Activated T-cell treated with anti-CD3 and anti-CD28 coated beads for 24 hours (primary cell): ENCODE data around the gene ZNF844.
"Not testable (repeated sequence)": the region's sequence is repeated elsewhere in the genome, so short reads cannot be mapped to it uniquely, and the experiment has no call there.

ENCODE experiments used
- DNase-seq: peaks from one replicate; pipeline ENCODE4 v3.0.0-alpha.2; 2020; ENCODE audit warnings: low read depth

ZNF844 gene

GRCh38 chr19:12064590-12065538 lies at the start of gene ZNF844:
ZNF844 (plus strand) TSS chr19:12064731; CDS start chr19:12064874, 143 bp downstream.
- DNase-seq: peak; percentile 73

- DNase-seq: no peak
These were observed 49.3 kb upstream of the ZNF844 start for GRCh38 chr19:12015015-12015752.

GRCh38 chr19:12015753-12016116 lies 48.8 kb upstream of the ZNF844 start:
- no peak for DNase-seq

- DNase-seq: no peak
These were observed 30.3 kb upstream of the ZNF844 start for GRCh38 chr19:12034198-12034597.

GRCh38 chr19:12034620-12035019 lies 29.9 kb upstream of the ZNF844 start:
- DNase-seq: no peak

- DNase-seq: peak; percentile 66
These were observed 29.0 kb upstream of the ZNF844 start, which contains the start of gene ZNF433 for GRCh38 chr19:12035220-12036172. ZNF433 (minus strand) TSS chr19:12035679; CDS start chr19:12035539, 140 bp downstream.

- DNase-seq: no peak
These were observed 21.6 kb upstream of the ZNF844 start for GRCh38 chr19:12042893-12043292.

GRCh38 chr19:12043752-12044422 lies 20.6 kb upstream of the ZNF844 start:
- no peak for DNase-seq

- no peak for DNase-seq
These were observed 16.7 kb upstream of the ZNF844 start for GRCh38 chr19:12047868-12048267.

GRCh38 chr19:12052091-12052496 lies 12.4 kb upstream of the ZNF844 start:
- no peak for DNase-seq

- DNase-seq: peak; percentile 52
These were observed 11.9 kb upstream of the ZNF844 start, which contains the start of gene ZNF878 for GRCh38 chr19:12052497-12053169. ZNF878 (minus strand) TSS chr19:12052961; CDS start chr19:12052801, 160 bp downstream.

GRCh38 chr19:12055784-12056183 lies 8.7 kb upstream of the ZNF844 start:
- no peak for DNase-seq

GRCh38 chr19:12075538-12076139 lies 11.1 kb downstream of the ZNF844 start:
- DNase-seq: no peak

- DNase-seq: not testable (repeated sequence)
These were observed 11.8 kb downstream of the ZNF844 start for GRCh38 chr19:12076331-12076730.

- DNase-seq: no peak
These were observed 12.8 kb downstream of the ZNF844 start for GRCh38 chr19:12077375-12077774.

GRCh38 chr19:12083336-12083735 lies 18.8 kb downstream of the ZNF844 start:
- not testable (repeated sequence) for DNase-seq

GRCh38 chr19:12085074-12085818 lies 20.7 kb downstream of the ZNF844 start:
- DNase-seq: no peak

- peak; percentile 54 for DNase-seq
These were observed 26.3 kb downstream of the ZNF844 start for GRCh38 chr19:12090807-12091206.
